Measurements from ENCODE around the gene C1orf159.
"Not testable (repeated sequence)": the region's sequence is repeated elsewhere in the genome, so short reads cannot be mapped to it uniquely, and the experiment has no call there.

Gene C1orf159

DNA sequence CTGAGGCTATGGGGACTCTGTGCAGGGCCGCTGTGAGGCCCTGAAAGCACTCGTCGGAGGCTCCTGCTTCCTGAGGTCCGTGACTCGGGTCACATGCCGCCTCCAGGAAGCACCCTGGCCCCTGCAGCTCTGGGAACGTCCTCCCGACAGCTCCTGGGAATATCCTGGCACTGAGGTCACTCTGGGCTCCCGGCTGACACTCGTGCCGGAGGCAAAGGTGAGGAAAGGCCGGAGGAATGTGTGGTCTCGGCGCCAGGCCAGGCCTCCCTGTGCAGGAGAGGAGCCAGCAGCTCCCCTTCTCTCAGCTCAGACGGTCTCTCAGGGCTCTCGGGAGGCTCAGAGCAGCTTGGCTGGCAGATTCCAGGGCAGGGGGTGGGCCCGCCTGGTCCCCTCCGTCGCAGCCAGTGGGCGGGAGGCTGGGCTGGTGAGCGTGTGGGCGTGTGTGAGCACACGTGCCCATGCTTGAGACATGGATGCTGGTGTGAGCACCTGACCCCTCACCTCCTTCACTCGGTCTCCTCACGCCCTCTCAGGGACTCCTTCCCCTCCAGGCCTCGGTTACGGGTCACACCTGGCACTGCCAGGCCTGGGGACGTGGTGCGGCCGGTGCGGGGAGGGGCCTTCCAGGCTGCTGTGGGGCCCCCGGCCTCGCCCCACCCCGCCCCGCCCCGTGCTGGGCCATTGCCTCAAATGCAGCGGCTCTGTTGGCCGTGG is 36.3 kb downstream of the C1orf159 start:
- DNase-seq = peak; percentile 84

DNA sequence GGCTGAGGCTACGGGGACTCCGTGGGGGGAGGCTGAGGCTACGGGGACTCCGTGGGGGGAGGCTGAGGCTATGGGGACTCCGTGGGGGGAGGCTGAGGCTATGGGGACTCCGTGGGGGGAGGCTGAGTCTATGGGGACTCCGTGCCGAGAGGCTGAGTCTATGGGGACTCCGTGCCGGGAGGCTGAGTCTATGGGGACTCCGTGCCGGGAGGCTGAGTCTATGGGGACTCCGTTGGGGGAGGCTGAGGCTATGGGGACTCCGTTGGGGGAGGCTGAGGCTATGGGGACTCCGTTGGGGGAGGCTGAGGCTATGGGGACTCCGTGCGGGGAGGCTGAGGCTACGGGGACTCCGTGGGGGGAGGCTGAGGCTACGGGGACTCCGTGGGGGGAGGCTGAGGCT is 38.5 kb downstream of the C1orf159 start:
- DNase-seq = not testable (repeated sequence)

DNA sequence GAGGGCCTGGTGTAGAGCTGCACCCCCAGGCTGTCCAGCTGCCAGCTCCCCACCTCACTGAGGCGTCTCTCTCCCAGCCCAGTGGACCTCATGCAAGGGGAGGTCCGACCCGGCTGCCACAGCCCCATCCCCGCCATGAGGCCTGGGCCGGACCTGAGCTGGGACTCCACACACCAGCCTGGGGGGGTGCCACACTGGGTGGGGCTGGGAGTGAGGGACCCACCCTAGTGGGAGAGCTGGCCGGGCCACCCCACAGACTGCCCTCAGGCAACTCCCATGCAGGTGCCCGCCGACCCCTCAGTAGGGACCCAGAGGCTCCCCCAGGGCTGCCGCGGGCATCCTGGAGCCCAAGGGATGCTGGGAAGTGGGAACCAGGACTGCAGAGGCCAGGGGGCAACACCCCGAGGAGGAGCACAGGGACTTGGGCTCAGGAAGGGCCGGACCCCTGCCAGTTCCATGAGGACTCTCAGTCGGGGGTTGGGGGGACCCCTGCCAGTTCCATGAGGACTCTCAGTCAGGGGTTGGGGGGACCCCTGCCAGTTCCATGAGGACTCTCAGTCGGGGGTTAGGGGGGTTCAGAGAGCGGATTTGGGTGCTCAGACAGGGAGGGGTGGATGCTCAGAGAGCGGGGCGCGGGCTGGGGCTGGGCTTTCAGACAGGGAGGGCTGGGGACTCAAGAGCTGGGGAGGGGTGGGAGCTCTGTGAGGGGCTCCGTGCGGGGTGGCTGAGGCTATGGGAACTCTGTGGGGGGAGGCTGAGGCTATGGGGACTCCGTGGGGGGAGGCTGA is 40.5 kb downstream of the C1orf159 start:
- DNase-seq = no peak

DNA sequence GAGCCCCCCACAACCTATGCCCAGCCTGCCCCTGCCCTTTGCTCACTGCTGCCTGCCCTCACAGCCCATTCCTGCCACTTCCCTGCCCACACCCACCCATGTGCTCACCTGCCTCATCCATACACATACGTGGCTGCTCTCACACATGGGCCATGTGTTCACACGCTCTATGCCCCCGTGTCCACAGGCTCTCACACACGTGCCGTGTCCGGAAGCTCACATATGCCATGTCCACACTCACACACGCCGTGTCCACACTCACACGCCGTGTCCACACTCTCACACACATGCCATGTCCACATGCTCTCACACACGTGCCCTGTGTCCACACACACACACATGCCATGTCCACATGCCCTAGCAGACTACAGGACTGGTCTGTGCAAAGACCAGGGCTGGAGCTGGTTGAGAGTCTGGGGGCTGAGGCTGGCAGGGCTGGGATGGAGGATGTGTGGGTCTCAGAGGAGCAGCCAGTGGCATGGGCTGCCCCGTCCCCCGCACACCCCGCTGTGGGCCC is 41.2 kb downstream of the C1orf159 start:
- no peak for DNase-seq

DNA sequence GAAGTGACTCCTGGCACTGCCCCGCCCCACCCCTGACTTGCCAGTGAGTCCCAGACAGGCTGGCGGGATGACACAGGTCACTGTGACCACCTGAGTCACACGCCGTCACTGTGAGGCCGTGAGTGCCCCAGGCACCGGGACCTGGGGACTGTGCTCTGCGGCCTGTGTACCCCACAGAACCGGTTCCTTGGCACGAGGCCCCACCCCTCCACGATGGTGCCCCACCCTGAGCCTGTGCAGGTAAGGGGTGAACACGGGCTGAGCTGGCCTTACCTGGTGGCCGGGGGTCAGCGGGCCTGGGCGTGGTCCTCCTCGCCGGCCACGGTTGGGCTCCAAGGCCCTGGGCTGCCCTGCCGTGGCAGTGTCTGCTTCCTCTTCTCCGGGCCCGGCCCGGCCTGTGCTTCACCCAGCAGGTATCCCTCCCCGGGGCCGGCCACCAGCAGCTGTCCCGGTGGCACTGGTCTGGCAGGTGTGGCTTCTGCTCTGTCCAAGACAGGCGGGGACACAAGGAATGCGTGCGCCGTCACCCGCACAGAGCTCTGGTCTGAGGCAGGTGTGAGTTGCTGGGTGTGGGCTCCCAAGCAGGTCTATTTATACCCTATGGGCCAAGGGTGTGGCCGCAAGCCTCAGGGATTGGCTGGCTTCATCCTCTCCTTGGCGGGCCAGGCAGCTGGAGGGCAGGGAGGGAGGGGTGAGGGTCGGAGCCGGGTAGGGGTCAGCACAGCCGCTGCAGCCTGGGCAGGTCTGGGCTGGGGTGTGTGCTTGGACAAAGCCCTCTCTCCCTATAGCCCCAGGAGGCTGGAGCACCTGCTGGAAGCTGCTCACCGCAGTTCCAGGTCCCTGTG is 41.9 kb downstream of the C1orf159 start, which contains the start of gene RNF223:
Gene RNF223, minus strand, starts transcription at position 564 of the 845 bp plus-strand sequence. CDS start 1,740 bp downstream, outside the sequence.
- no peak for DNase-seq

DNA sequence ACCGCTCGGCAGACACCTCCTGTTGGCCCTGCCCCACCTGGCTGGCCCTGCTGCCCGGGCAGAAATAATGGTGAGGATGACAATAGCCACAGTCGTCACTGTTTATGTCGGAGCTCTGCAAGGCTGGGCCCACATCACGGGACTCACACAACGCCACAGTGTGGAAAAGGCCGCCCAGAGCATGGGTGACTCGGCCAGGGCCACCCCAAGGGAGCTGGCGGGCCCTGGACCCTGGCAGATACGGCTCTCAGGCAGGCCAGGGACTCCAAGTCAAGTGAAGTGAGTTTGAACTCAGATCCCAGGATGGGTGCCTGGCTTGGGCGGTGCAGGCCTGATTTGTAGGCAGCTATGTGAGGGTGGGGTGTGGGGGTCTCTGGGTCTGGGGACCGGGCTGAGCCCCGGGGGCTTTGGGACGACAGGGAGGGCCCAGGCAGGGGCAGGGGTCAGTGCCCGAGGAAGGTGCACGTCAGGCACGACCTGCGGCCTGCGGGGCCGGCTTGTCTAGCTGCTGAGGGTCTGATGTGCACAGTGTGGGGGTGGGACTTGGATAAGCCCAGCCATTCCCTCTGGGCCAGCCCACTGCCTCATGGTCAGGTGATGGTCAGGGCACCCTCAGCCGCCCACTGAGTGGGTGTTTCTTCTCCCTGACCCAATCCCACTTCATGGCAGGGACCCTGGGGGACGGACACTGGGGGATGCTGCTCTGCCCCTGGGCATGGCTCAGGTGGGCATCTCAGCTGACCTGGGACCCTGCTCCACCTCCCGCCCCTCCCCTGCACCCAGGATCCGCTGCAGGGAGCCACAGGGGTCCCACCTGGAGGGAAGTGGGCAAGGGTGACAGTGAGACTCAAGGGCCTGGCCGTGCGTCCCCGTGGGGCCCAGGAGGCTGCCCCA is 42.8 kb downstream of the C1orf159 start:
- DNase-seq = no peak

DNA sequence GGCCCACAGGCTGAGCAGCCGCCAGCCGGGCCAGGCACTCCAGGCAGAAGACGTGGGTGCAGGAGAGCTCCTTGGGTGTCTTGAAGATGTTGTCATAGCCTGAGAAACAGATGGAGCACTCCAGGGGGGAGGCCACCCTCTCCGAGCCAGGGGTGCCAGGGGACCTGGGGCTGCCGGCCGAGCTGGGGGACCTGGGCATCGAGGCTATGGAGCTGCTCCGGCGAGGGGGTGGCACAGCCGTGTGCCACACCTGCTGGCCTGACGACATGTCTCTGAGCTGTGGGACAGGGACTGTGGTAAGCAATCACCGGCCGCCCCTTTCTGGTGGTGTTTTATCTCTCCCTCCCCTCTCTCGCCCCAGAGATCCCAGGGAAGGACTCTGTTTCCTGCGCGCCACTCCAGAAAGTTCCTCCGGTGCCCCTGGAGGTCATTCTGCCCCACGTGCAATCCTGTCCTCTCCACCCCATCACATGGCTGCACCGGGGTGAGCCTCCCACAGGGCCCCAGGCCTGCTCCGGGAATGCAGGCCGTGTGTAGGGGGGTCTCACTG is 43.5 kb downstream of the C1orf159 start:
- DNase-seq = no peak

DNA sequence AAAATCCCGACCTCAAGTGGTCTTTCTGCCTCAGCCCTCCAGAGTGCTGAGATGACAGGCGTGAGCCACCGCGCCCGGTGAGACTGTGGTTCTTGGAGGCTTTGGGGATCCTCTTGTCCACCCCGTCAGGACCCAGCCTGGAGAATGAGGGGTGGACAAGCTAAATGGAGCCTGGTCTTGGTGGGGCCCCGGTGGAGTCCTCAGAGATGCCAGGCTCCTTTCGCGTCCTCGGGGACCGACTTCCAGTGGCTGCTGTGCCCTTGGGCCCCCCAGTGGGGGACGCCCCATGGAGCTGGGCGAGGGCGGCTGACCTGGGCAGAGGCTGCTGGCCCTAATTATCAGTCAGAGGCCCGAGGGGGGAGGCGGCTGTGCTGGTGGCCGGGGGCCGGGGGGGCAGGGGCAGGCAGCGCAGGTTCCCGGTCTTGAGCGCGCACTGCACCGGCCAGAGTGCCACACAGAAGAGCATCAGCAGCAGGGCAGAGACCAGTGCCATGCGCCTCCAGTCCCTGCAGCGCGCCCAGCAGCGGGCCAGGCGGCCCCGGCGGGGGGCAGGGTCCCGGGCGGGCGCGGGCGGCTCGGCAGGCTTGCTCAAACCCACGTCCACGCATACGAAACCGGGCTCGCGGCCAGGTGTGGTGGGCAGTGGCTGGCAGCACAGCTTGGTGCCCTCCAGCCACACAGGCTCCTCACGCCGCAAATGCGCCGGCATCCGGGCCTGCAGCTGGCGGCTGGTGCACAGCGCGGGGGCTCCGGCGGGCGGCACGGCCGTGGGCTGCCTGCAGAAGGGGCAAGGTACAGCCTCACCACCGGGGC is 44.2 kb downstream of the C1orf159 start:
- no peak for DNase-seq

DNA sequence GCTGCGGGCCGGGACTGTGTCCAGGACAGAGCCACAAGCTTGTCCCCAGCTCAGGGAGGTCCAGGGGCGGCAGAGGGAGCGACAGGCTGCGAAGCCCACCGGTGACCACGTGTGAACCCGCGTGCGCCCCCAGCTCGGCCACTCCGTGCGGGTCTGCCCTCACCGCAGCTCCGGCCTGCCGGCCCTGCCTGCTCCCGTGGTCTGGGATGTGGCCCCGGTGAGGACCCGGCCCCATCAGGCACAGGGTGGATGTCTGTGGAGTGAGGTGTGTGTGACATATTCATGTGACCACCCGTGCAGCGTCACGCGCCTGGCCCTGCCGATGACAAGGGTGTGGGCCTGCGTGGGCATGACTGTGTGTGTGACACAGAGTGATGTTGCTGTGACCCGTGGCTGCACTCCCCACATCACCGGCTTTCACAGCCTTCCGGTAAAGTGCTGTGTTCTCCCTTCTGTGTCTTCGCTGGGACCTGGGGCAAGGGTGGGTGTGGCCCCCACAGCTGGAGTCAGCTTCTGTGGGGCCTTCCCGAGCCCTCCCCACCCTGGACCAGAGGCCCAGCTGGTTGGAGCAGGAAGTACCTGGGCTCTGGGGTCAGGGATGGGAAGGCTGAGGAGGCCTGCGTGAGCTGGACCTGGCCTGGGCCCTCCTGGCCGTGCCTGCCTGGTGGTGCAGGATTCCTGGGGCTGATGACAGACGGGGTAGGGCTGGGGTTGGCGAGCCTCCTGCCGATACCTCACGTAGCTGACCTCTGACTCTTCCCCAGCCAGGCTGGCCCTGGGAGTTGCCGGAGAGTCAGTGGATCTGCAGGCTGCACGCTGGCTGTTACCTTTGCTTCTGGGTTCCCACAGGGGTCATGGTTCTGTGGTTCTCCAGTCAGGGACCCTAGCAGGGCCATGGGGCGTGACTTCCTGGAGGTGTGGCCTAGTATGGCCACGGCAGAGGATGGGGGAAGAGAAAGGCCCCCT is 45.9 kb downstream of the C1orf159 start:
- no peak for DNase-seq

DNA sequence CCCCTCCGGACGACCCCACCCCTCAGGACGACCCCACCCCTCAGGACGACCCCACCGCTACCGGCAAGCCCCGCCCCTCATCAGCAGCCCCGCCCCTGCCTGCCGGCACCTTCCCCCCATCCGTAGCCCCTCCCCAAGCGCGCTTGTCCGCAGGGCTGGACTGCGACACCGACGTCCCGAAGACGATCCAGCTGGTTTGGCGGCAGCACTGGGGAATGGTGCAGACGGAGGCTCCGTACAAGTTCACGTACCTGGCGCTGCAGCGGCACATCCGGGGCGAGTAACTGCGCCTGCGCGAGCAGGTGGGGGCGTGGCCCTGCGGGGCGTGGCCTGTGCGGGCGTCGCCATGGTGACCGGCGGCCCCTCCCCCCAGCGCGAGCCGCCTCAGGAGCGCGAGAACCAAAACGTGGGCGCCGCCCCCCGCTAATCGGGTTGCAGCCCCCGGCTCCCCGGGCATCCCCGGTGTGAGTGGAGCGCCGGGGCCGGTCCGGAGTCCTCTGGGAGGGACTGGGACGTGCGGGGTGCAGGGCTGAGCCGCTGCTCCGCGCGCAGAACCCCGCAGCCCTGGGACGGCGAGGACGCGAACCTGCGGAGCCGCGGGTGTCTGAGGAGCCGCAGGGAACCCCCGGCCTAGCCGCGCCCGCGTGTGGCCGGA is 46.7 kb downstream of the C1orf159 start:
- DNase-seq = peak; percentile 93

DNA sequence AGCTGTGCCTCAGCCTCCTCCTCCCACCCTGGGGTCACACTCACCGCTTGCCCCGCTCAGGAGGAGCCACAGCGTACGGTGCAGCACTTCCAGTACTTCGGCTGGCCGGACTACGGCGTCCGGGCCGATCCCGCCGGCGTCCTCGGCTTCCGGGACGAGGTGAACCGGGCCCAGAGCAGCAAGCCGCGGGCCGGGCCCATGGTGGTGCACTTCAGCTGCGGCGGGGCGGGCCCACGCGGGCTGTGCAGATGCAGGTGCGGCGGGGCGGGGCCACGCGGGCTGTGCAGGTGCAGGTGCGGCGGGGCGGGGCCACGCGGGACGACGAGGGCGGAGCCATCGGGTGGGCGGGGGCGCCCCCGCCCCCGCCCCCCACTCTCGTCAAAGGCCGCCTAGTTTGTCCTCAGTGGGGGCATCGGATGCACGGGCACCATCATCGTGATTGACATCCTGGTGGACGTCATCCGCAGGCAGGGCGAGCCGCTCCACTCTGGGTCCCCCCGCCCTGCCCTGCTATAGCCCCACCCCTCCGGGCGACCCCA is 47.3 kb downstream of the C1orf159 start:
- DNase-seq = no peak

DNA sequence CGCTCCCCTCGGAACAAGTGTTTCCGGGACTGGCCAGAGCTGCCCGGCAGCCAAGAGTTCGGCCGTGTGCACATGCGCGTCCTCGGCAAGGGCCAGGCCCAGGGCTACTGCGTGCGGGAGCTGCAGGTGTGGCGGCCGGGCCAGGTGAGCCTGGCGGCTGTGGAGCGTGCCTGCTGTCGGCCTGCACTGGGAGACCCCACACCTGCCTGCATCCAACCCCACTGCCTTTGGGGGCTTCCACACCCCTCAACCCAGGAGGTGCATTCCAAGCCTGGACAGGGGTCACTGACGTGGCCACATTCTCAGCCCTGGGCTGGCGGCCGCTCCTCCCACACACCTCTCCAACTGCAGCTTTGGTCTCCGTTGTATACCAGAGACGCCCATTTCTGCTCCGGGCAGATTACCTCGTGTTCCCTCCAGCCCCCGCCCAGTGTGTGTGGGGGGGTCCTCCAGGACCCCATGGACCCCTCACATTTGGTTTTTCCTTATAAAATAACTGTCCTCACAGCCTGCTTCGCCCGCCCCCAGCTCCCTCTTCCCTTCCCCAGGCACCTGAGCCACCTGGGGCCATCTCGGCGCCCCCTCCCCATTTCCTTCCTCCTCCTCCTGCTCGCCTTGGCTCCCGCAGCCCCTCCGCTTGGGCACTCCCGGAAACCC is 47.9 kb downstream of the C1orf159 start:
- DNase-seq = no peak

DNA sequence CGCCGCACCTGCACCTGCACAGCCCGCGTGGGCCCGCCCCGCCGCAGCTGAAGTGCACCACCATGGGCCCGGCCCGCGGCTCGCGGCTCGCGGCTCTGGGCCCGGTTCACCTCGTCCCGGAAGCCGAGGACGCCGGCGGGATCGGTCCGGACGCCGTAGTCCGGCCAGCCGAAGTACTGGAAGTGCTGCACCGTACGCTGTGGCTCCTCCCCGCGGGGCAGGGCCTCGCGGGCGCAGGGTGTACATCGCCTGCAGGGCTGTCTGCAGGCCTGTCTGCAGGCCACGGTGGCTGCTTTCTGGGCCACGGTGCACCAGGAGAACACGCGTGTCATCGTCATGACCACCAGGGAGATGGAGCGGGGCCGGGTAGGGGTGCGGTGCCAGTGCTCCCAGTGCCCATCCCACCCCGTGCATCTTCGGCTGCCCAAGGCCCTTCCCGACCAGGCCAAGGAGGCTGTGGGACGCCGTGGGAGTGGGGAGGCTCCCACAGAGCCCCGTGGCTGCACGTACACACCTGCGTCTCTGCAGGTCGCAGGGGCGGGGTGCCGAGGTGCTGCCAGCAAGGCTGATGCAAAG is 48.5 kb downstream of the C1orf159 start:
- DNase-seq = no peak

DNA sequence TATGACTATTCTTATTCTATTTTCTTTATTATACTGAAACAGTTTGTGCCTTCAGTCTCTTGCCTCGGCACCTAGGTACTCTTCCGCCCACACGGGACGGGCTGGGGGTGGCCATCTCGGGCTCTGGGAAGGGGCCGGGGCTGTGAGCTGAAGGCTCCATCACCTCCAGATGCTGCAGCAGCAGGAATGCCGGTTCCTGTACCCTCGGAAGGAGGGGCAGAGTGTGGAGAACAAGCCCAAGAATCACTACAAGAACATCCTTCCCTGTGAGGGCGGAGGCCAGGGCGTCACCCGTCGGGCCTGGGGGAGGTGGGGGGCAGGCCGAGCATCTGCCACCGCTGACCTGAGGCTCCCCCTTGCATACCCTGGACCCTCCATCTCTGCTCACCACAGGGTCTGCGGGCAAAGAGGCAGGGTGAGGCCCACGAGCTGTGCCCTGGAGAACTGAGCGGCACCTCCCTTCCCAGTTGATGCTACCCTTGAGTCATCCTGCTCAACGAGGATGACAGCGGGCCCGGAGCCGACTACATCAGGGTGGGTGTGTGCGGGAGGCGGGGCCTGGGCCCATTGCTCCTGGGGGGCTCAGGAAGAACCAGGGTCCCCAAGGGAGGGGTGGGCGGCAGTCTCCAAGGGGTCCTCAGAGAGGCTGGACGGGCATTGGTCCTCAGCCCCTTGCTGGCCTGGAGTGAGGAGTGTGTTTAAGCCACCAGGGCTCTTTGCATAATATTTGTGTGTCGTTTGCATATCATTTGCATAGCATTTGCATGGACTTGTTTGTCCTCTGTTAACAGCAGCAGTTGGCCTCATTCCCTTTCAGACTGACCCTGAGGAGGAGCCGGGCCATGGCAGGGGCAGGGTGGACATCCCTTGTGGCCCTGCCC is 49.2 kb downstream of the C1orf159 start:
- no peak for DNase-seq

DNA sequence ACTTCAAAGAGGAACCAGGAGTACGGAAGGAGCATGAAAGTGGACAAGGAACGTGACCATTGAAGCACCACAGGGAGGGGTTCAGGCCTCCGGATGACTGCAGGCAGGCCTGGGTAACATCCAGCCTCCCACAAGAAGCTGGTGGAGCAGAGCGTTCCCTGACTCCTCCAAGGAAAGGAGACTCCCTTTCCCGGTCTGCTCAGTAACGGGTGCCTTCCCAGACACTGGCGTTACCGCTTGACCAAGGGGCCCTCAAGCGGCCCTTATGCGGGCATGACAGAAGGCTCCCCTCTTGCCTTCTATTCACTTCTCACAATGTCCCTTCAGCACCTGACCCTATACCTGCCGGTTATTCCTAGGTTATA is 50.0 kb downstream of the C1orf159 start:
- not testable (repeated sequence) for DNase-seq

DNA sequence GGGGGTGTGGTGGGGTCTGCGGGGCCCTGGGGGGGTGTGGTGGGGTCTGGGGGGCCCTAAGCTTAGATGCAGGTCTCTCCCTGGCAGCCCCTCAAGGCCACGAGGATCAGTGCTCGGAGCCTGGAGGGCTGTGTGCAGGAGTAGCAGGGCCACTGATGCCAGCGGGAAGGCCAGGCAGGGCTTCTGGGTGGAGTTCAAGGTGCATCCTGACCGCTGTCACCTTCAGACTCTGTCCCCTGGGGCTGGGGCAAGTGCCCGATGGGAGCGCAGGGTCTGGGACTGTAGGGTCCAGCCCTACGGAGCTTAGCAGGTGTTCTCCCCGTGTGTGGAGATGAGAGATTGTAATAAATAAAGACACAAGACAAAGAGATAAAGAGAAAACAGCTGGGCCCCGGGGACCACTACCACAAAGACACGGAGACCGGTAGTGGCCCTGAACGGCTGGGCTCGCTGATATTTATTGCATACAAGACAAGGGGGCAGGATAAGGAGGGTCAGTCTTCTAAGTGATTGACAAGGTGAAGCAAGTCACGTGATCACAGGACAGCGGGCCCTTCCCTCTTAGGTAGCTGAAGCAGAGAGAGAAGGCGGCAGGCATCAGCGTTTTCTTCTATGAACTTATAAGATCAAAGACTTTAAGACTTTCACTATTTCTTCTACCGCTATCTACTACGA is 50.5 kb downstream of the C1orf159 start:
- no peak for DNase-seq
